ENCODE results near the gene PDE7B. TPM values are rescaled to one million over a fixed set of nuclear protein-coding genes. Genes with fewer than 3 reads are reported as not detected.

PDE7B gene
- total RNA-seq, 1 experiment from 2014 or later = not detected

DNA sequence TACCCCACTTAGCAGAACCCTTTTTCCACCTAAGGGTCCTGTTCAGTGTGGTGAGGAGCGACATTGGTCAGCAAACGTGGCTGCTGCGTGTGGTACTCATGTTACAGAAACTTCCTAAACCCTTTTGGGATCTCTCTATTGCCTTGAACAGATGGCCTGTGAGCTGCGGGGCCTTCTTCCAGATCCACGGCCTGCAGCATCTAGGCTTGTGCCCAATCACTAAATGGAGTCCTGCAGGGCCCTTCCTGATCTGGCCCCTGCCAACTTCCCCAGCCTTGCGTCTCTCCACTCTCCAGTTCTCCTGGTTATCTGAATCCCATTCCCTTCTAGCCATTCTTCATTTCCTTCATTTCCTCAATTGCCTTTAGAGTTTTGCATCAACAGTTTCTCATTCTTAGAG, 85.6 kb downstream of the PDE7B start:
- TF ChIP-seq CDX4 (CRISPR knock-in tag; IDR thresholded peaks at IDR 0.05; ENCODE audit: borderline replicate concordance) (no peak), SMAD3 (CRISPR knock-in tag; IDR thresholded peaks at IDR 0.05; ENCODE audit: borderline replicate concordance) (no peak)
- DNase-seq (ENCODE audit: low spot score) = no peak
- Mint-ChIP-seq H3K36me3 (no peaks in the 10 kb centered on the region), H3K4me3 (no peak overlapping the region), H3K4me1 (peaks cover 11% of the 10 kb centered on the region), H3K27ac (no peak overlapping the region), H3K27me3 (ENCODE audit: low read depth) (no peaks in the 10 kb centered on the region), H3K9me3 (no peaks in the 10 kb centered on the region)
- no peak for ATAC-seq
- ChIA-PET CTCF (no interaction called here), POLR2A (no interaction called here)

DNA sequence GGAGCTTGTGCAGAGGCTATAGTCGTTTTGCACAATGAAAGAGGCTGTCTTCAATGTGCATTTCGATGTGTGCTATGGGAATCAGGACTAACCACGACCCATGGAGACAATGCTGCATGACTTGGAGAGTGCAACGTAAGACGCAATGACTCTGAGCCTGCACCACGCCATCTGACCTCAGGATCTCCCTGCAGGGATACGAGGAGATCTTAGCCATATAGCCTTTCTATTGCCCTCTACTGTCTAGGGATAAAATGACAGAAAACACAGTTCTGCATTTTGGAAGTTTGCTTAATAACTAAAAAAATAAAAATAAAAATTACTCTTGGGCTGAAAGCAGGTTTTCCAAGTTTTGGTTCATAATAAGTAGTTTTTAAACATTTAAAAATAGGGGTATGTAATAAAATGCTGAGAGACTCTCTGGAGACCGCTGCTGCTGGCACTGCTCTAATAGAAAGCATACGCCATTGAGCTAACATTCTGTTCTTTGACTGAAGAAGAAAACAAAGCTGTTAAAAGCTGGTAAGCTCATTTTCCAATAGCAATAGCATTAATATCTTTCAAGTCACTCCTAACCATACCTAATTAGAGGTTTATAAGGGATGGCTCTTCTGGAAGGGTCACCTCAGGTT, 87.2 kb downstream of the PDE7B start:
- Mint-ChIP-seq H3K4me3 (no peak overlapping the region), H3K27me3 (ENCODE audit: low read depth) (no peaks in the 10 kb centered on the region), H3K9me3 (no peaks in the 10 kb centered on the region), H3K27ac (no peak overlapping the region), H3K4me1 (peaks cover 11% of the 10 kb centered on the region), H3K36me3 (no peaks in the 10 kb centered on the region)
- DNase-seq (ENCODE audit: low spot score) (no peak), ATAC-seq (peak; percentile 98)
- ChIA-PET POLR2A (no interaction called here), CTCF (interaction anchor here (0.6 to 1.8 kb wide), 3 partner anchors 29 to 403 kb away, joined by 3 to 11 read pairs (median 5); no protein-coding TSS in a partner anchor)
- no peak for TF ChIP-seq ETV6 (CRISPR knock-in tag; IDR thresholded peaks at IDR 0.05)
- TF ChIP-seq ZNF532 (CRISPR knock-in tag; IDR thresholded peaks at IDR 0.05; ENCODE audit: borderline replicate concordance) = no peak
- TF ChIP-seq, protein P1, sequence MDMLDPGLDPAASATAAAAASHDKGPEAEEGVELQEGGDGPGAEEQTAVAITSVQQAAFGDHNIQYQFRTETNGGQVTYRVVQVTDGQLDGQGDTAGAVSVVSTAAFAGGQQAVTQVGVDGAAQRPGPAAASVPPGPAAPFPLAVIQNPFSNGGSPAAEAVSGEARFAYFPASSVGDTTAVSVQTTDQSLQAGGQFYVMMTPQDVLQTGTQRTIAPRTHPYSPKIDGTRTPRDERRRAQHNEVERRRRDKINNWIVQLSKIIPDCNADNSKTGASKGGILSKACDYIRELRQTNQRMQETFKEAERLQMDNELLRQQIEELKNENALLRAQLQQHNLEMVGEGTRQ (CRISPR knock-in tag; IDR thresholded peaks at IDR 0.05) = no peak
- TF ChIP-seq SMAD4 (CRISPR knock-in tag; IDR thresholded peaks at IDR 0.05) = no peak
- TF ChIP-seq, protein P2, sequence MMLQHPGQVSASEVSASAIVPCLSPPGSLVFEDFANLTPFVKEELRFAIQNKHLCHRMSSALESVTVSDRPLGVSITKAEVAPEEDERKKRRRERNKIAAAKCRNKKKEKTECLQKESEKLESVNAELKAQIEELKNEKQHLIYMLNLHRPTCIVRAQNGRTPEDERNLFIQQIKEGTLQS (CRISPR knock-in tag; conservative IDR thresholded peaks at IDR 0.05) = no peak
- TF ChIP-seq, protein P3, sequence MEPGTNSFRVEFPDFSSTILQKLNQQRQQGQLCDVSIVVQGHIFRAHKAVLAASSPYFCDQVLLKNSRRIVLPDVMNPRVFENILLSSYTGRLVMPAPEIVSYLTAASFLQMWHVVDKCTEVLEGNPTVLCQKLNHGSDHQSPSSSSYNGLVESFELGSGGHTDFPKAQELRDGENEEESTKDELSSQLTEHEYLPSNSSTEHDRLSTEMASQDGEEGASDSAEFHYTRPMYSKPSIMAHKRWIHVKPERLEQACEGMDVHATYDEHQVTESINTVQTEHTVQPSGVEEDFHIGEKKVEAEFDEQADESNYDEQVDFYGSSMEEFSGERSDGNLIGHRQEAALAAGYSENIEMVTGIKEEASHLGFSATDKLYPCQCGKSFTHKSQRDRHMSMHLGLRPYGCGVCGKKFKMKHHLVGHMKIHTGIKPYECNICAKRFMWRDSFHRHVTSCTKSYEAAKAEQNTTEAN (CRISPR knock-in tag; IDR thresholded peaks at IDR 0.05) = no peak
- TF ChIP-seq, protein P4, sequence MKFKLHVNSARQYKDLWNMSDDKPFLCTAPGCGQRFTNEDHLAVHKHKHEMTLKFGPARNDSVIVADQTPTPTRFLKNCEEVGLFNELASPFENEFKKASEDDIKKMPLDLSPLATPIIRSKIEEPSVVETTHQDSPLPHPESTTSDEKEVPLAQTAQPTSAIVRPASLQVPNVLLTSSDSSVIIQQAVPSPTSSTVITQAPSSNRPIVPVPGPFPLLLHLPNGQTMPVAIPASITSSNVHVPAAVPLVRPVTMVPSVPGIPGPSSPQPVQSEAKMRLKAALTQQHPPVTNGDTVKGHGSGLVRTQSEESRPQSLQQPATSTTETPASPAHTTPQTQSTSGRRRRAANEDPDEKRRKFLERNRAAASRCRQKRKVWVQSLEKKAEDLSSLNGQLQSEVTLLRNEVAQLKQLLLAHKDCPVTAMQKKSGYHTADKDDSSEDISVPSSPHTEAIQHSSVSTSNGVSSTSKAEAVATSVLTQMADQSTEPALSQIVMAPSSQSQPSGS (CRISPR knock-in tag; IDR thresholded peaks at IDR 0.05; ENCODE audit: borderline replicate concordance, low read depth) = no peak
- TF ChIP-seq JUN (CRISPR knock-in tag; IDR thresholded peaks at IDR 0.05) = no peak
- no peak for TF ChIP-seq TCF7 (CRISPR knock-in tag; IDR thresholded peaks at IDR 0.05; ENCODE audit: low read depth)
- TF ChIP-seq RELA (CRISPR knock-in tag; IDR thresholded peaks at IDR 0.05; ENCODE audit: borderline replicate concordance) = no peak
- no peak for TF ChIP-seq NR1H2 (CRISPR knock-in tag; IDR thresholded peaks at IDR 0.05)
- no peak for TF ChIP-seq TEAD1 (CRISPR knock-in tag; IDR thresholded peaks at IDR 0.05)
- no peak for TF ChIP-seq ZNF317 (CRISPR knock-in tag; IDR thresholded peaks at IDR 0.05; ENCODE audit: borderline replicate concordance, low read depth)
- no peak for TF ChIP-seq ELF4 (CRISPR knock-in tag; IDR thresholded peaks at IDR 0.05; ENCODE audit: low read depth)
- TF ChIP-seq HMGXB4 (CRISPR knock-in tag; IDR thresholded peaks at IDR 0.05) = no peak
- TF ChIP-seq, protein P5, sequence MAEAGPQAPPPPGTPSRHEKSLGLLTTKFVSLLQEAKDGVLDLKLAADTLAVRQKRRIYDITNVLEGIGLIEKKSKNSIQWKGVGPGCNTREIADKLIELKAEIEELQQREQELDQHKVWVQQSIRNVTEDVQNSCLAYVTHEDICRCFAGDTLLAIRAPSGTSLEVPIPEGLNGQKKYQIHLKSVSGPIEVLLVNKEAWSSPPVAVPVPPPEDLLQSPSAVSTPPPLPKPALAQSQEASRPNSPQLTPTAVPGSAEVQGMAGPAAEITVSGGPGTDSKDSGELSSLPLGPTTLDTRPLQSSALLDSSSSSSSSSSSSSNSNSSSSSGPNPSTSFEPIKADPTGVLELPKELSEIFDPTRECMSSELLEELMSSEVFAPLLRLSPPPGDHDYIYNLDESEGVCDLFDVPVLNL (CRISPR knock-in tag; IDR thresholded peaks at IDR 0.05; ENCODE audit: borderline replicate concordance, low read depth) = no peak
- TF ChIP-seq ZNF263 (CRISPR knock-in tag; IDR thresholded peaks at IDR 0.05; ENCODE audit: low read depth) = no peak
- TF ChIP-seq IRF1 (CRISPR knock-in tag; IDR thresholded peaks at IDR 0.05) = no peak

All from WTC11 (cell line).